Karpas-422 (cell line): ENCODE measurements around the gene BNC2. TPM values are rescaled to one million over a fixed set of nuclear protein-coding genes. Genes with fewer than 3 reads are reported as not detected.

Experiments
- DNase-seq: peaks from one replicate; pipeline ENCODE4 v3.0.0-alpha.2; 2015
- H2AFZ ChIP-seq: fragments of 200-600 bp; sonication (generic); 2 replicates; pipeline ENCODE4 v1.6.1; 2014; ENCODE audit warnings: antibody characterized with exemption, low read length, mixed read lengths
- H3K27ac ChIP-seq: fragments of 200-600 bp; sonication (generic); 2 replicates; pipeline ENCODE4 v1.5.1; 2014; ENCODE audit warnings: mild to moderate bottlenecking, low read length, moderate library complexity
- H3K27me3 ChIP-seq: fragments of 200-600 bp; sonication (generic); 2 replicates; pipeline ENCODE4 v1.6.1; 2014; ENCODE audit warnings: low read length, mixed read lengths
- H3K36me3 ChIP-seq: fragments of 200-600 bp; sonication (generic); 2 replicates; pipeline ENCODE4 v1.6.1; 2014; ENCODE audit warnings: low read length, mixed read lengths; ENCODE audit not compliant: insufficient read depth
- H3K4me1 ChIP-seq: fragments of 200-600 bp; sonication (generic); 2 replicates; pipeline ENCODE4 v1.6.1; 2014; ENCODE audit warnings: mild to moderate bottlenecking, low read length, mixed read lengths
- H3K4me2 ChIP-seq: fragments of 200-600 bp; sonication (generic); 2 replicates; pipeline ENCODE4 v1.6.1; 2014; ENCODE audit warnings: low read length, low read depth, mild to moderate bottlenecking; ENCODE audit not compliant: poor library complexity, severe bottlenecking
- H3K4me3 ChIP-seq: fragments of 200-600 bp; sonication (generic); 2 replicates; pipeline ENCODE4 v1.5.1; 2014; ENCODE audit warnings: mild to moderate bottlenecking, antibody characterized with exemption, low read length, mixed read lengths
- H3K79me2 ChIP-seq: fragments of 200-600 bp; sonication (generic); 2 replicates; pipeline ENCODE4 v1.6.1; 2014; ENCODE audit warnings: mild to moderate bottlenecking, low read length, mixed read lengths
- H3K9ac ChIP-seq: fragments of 200-600 bp; sonication (generic); 2 replicates; pipeline ENCODE4 v1.6.0; 2014; ENCODE audit warnings: low read length
- H3K9me2 ChIP-seq: fragments of 200-600 bp; sonication (generic), shearing (Covaris generic); replicated peaks from 2 replicates; pipeline ENCODE4 v1.6.0; 2014; ENCODE audit warnings: mild to moderate bottlenecking, low read length, moderate library complexity; ENCODE audit not compliant: insufficient read depth
- H3K9me3 ChIP-seq: fragments of 300-700, 200-600 bp; sonication (generic); 2 replicates; pipeline ENCODE4 v1.6.1; 2014; ENCODE audit warnings: low read length, mixed read lengths
- H4K20me1 ChIP-seq: fragments of 200-600 bp; sonication (generic); 2 replicates; pipeline ENCODE4 v1.6.1; 2014; ENCODE audit warnings: mild to moderate bottlenecking, antibody characterized with exemption, low read length, low read depth; ENCODE audit not compliant: insufficient read depth
- total RNA-seq: library from RNA; depleted of rRNA; stranded (reverse); fragments of >200 nt; shearing (Covaris generic); gene quantifications from 2 replicates; pipeline ENCODE4 v1.2.3, GENCODE V29; 2014; ENCODE audit warnings: low replicate concordance

The BNC2 gene
- total RNA-seq, 1 experiment from 2014 or later = not detected

GRCh38 chr9:16532681-16533450, 337.6 kb downstream of the BNC2 start:
- no peak overlapping the region for H2AFZ ChIP-seq
- DNase-seq = no peak
- H3K9ac ChIP-seq = no peak overlapping the region
- no peak overlapping the region for H3K4me2 ChIP-seq
- no peaks in the 10 kb centered on the region for H3K9me2 ChIP-seq
- H3K4me1 ChIP-seq = no peaks in the 10 kb centered on the region
- H3K79me2 ChIP-seq = no peaks in the 10 kb centered on the region
- no peak overlapping the region for H3K27ac ChIP-seq
- no peaks in the 10 kb centered on the region for H3K9me3 ChIP-seq
- H3K36me3 ChIP-seq = no peaks in the 10 kb centered on the region
- H3K4me3 ChIP-seq = no peak overlapping the region
- H4K20me1 ChIP-seq = no peaks in the 10 kb centered on the region
- H3K27me3 ChIP-seq = no peaks in the 10 kb centered on the region

- no peak overlapping the region for H3K9ac ChIP-seq
Measured at GRCh38 chr9:16532272-16532671, 338.2 kb downstream of the BNC2 start.

GRCh38 chr9:16530669-16531642, 339.5 kb downstream of the BNC2 start:
- Histone ChIP-seq H2AFZ (no peak overlapping the region), H3K27ac (no peak overlapping the region), H3K27me3 (no peaks in the 10 kb centered on the region), H3K9me3 (no peaks in the 10 kb centered on the region), H3K9me2 (no peaks in the 10 kb centered on the region), H3K79me2 (no peaks in the 10 kb centered on the region), H3K9ac (no peak overlapping the region), H3K4me3 (no peak overlapping the region), H3K36me3 (no peaks in the 10 kb centered on the region), H4K20me1 (no peaks in the 10 kb centered on the region), H3K4me2 (no peak overlapping the region), H3K4me1 (no peaks in the 10 kb centered on the region)
- no peak for DNase-seq

More at GRCh38 chr9:16532272-16532671, 338.2 kb downstream of the BNC2 start:
- H3K9me3 ChIP-seq = no peaks in the 10 kb centered on the region
- H3K4me2 ChIP-seq = no peak overlapping the region
- H4K20me1 ChIP-seq = no peaks in the 10 kb centered on the region
- H3K9me2 ChIP-seq = no peaks in the 10 kb centered on the region
- no peaks in the 10 kb centered on the region for H3K36me3 ChIP-seq
- H2AFZ ChIP-seq = no peak overlapping the region
- DNase-seq = no peak
- no peaks in the 10 kb centered on the region for H3K27me3 ChIP-seq
- no peaks in the 10 kb centered on the region for H3K4me1 ChIP-seq
- no peaks in the 10 kb centered on the region for H3K79me2 ChIP-seq
- no peak overlapping the region for H3K27ac ChIP-seq
- no peak overlapping the region for H3K4me3 ChIP-seq

- Histone ChIP-seq H3K4me2 (no peak overlapping the region), H3K9me2 (no peaks in the 10 kb centered on the region), H3K4me3 (no peak overlapping the region), H3K79me2 (no peaks in the 10 kb centered on the region), H3K4me1 (no peaks in the 10 kb centered on the region), H2AFZ (no peak overlapping the region), H4K20me1 (no peaks in the 10 kb centered on the region), H3K27me3 (no peaks in the 10 kb centered on the region), H3K27ac (no peak overlapping the region), H3K9ac (no peak overlapping the region), H3K36me3 (no peaks in the 10 kb centered on the region), H3K9me3 (no peaks in the 10 kb centered on the region)
- no peak for DNase-seq
Measured at GRCh38 chr9:16527573-16527972, 342.9 kb downstream of the BNC2 start.

- H3K4me1 ChIP-seq = no peaks in the 10 kb centered on the region
- no peak overlapping the region for H3K9ac ChIP-seq
- no peak for DNase-seq
- H3K4me2 ChIP-seq = no peak overlapping the region
- no peak overlapping the region for H3K27ac ChIP-seq
- H3K36me3 ChIP-seq = no peaks in the 10 kb centered on the region
- no peaks in the 10 kb centered on the region for H3K9me3 ChIP-seq
- H2AFZ ChIP-seq = no peak overlapping the region
- H3K9me2 ChIP-seq = no peaks in the 10 kb centered on the region
- H4K20me1 ChIP-seq = no peaks in the 10 kb centered on the region
- H3K4me3 ChIP-seq = no peak overlapping the region
- no peaks in the 10 kb centered on the region for H3K79me2 ChIP-seq
- no peaks in the 10 kb centered on the region for H3K27me3 ChIP-seq
Measured at GRCh38 chr9:16526380-16526779, 344.1 kb downstream of the BNC2 start.

GRCh38 chr9:16524823-16525222, 345.6 kb downstream of the BNC2 start:
- no peaks in the 10 kb centered on the region for H3K9me2 ChIP-seq
- no peak for DNase-seq
- H3K9me3 ChIP-seq = no peaks in the 10 kb centered on the region
- no peaks in the 10 kb centered on the region for H3K4me1 ChIP-seq
- no peak overlapping the region for H3K9ac ChIP-seq
- no peak overlapping the region for H3K4me2 ChIP-seq
- H4K20me1 ChIP-seq = no peaks in the 10 kb centered on the region
- no peaks in the 10 kb centered on the region for H3K27me3 ChIP-seq
- no peaks in the 10 kb centered on the region for H3K79me2 ChIP-seq
- H2AFZ ChIP-seq = no peak overlapping the region
- no peak overlapping the region for H3K4me3 ChIP-seq
- H3K36me3 ChIP-seq = no peaks in the 10 kb centered on the region
- no peak overlapping the region for H3K27ac ChIP-seq

- H3K4me3 ChIP-seq = no peak overlapping the region
- H4K20me1 ChIP-seq = no peaks in the 10 kb centered on the region
- DNase-seq = no peak
- no peaks in the 10 kb centered on the region for H3K79me2 ChIP-seq
- H3K27ac ChIP-seq = no peak overlapping the region
- no peaks in the 10 kb centered on the region for H3K9me3 ChIP-seq
- H3K4me1 ChIP-seq = no peaks in the 10 kb centered on the region
- H3K9me2 ChIP-seq = no peaks in the 10 kb centered on the region
- no peak overlapping the region for H2AFZ ChIP-seq
- H3K36me3 ChIP-seq = no peaks in the 10 kb centered on the region
- no peak overlapping the region for H3K9ac ChIP-seq
- H3K27me3 ChIP-seq = no peaks in the 10 kb centered on the region
- no peak overlapping the region for H3K4me2 ChIP-seq
Measured at GRCh38 chr9:16524078-16524477, 346.4 kb downstream of the BNC2 start.

- H3K79me2 ChIP-seq = no peaks in the 10 kb centered on the region
- no peak overlapping the region for H2AFZ ChIP-seq
Measured at GRCh38 chr9:16521868-16522411, 348.5 kb downstream of the BNC2 start.

More at GRCh38 chr9:16521868-16522411, 348.5 kb downstream of the BNC2 start:
- H3K36me3 ChIP-seq = no peaks in the 10 kb centered on the region
- no peak overlapping the region for H3K9ac ChIP-seq
- no peak overlapping the region for H3K4me3 ChIP-seq
- H3K27me3 ChIP-seq = no peaks in the 10 kb centered on the region
- DNase-seq = no peak
- H3K27ac ChIP-seq = no peak overlapping the region
- H3K4me1 ChIP-seq = no peaks in the 10 kb centered on the region
- no peaks in the 10 kb centered on the region for H4K20me1 ChIP-seq
- no peak overlapping the region for H3K4me2 ChIP-seq
- no peaks in the 10 kb centered on the region for H3K9me3 ChIP-seq
- no peaks in the 10 kb centered on the region for H3K9me2 ChIP-seq
